HG03135 (cell line): ENCODE data around the gene FECH.
"Not testable (repeated sequence)": the region's sequence is repeated elsewhere in the genome, so short reads cannot be mapped to it uniquely, and the experiment has no call there.

Experiments
- ATAC-seq: cut with Tn5 transposase; IDR thresholded peaks from one replicate; pipeline ENCODE4 v1.9.1; 2021; ENCODE audit warnings: mild to moderate bottlenecking, moderate library complexity; ENCODE audit not compliant: unreplicated experiment

FECH gene

DNA sequence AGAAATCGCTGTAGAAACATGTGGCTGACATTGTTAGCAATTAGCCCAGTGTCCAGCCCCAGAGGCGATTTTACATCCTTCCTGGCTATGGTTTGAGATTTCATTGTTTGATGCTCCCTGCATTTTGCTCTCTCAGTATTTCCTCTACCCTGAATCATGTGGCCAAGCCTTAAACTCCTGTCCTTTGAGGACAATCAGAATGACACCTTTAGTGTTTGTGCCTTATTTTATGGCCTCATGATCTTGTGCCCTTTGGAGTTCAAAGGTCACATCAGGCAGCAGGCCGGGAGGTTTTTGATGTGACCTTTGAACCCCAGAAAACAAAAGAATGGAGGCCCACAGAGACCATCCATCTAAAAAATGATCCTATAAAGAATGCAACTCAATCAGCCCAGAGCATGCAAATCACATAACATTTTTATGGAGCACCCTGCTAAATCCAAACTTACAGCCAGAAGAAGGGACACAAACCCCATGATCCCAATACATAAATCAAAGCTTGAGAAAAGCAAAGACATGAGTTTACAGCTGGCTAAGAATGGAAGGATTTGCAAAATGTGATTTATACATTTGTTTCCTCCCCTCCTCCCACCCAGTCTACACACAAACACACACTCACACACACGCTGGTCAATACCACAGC, 52.5 kb downstream of the FECH start:
- ATAC-seq: no peak

DNA sequence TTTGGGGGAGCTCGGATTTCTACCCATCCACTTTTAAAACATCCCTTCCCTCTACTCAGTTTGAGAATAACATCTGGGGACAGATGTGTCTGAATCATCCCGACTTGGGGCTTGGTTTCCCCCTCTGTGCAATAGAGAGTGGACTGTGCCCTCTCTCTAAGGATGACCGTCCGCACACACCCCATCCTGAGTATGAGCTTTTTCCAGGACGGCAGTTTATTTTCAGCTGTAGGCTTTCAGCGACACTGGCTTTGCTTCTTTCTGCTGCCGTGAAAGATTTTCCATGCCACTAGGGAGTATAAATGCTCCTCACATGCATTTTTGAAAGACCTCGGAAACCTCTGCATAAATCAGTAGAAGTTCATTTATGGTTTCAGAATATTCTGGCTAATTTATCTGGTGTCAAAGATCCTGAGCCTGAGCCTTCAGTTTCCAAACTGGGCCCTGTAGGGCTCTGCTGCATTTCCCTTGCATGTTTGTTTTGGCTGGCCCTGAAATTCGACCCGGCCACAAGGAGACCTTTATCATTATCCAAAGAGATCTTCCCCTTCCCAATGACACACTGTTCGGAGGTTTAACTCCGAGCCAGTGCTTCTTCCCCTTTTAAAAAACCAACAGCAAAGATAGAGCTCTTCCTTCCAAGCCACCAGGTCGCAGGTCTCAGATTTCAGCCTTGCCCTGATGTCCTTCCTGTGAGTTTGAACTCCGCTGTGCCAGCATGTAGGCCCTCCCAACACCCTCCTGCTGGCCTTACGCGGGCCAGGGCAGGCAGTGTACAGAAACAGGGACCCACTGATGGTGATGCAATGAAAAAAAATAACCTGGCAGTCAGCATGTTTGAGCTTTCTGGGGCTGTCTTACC, 53.3 kb downstream of the FECH start:
- ATAC-seq: no peak

DNA sequence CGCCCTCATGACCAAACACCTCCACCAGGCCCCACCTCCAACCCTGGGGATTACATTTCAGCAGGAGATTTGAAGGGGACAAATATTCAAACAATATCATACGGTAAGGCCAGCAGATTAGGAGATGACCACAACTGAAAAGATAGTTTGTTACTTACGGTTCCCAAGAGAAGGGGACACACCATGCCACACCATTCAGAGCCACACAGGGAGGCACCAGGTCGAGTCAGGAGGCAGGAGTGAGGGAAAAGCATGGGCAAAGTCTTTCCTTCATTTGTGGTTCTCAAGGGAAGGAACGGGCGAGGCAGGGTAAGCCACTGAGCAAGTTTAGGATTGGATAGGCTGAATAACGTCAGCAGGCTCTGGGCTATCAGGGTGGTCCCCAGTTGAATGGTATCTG, 57.4 kb downstream of the FECH start:
- ATAC-seq: no peak

DNA sequence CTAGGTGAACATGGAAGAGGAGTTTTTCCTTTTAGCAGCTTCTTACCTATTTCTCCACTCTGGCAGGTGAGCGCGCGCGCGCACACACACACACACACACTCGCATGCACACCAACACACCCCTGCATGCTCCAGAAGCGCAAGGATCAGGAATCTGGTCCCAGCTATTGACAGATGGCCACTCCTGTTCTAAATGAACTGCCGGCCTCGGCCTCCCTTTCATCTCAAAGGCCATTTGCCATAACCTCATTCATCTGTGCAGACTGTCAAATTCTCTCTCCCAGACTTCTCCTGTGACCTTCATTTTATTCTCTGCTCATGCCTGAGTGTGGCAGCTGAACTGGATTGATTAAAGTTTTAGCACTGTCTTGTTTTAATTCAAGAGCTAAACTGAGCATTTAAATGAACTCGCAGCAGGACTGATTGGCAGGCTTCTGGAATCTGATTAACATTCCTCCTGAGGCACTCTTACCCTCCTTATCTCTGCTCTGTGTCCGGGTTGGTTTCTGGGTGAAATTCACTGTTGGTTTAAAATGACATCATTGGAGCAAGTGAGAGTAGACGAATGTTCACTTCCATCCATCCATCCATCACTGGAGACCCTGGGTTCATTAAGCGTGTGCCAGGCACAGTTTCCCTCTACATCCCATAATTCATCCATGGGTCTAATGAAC, 58.8 kb downstream of the FECH start:
- ATAC-seq: no peak

DNA sequence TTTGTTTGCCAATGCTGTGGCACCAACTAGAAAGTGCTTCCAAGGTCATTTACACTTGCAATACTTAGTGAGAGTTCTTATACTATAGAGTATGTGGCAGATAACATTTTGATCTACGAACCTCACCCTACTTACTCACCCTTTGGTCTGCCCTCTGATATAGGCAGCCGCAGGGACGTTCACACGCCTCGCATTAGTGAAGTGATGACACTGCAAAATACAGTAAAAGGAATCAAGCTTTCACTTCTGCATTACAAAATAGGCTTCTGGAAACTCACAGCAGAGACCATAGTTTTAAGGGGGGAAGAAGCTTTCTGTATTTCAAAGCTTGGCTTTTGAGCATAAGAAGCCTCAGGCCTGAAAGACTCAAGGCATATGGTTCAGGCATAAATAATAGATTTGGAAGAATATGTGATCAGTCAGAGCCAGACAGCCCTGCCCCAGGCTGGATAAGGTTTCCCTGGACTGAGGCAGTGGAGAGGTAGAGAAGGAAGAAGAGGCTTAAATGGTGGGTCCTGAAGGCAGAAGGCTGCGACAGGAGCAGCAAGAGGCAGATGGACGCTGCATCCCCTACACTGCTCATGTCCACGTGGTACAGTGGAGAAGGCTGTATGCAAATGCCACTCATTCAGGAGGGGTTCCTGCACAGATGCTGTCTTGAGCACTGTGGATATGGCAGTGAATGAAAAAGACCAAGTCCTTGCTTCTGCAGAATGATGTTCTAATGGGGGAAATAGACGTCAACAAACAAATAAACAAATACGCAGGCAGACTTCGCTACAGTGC, 63.1 kb downstream of the FECH start:
- ATAC-seq: no peak

DNA sequence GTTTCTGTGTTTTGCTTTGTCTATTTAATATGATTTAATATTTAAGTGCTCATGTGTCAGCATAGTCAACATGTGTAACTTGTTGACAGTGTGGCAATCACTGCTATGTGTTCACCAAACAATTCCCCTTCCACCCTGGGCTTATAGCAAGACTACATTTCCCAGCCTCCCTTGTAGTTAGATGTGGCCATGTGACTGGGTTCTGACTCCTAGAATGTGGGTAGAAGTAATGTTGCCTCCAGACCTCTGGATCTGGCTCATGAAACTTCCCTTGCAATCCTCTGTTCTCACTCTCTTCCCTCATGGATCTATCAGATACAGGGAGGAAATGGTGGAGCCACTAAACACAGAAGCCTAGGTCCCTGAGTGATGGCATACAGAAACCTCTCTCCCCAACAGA, 64.2 kb downstream of the FECH start:
- not testable (repeated sequence) for ATAC-seq

DNA sequence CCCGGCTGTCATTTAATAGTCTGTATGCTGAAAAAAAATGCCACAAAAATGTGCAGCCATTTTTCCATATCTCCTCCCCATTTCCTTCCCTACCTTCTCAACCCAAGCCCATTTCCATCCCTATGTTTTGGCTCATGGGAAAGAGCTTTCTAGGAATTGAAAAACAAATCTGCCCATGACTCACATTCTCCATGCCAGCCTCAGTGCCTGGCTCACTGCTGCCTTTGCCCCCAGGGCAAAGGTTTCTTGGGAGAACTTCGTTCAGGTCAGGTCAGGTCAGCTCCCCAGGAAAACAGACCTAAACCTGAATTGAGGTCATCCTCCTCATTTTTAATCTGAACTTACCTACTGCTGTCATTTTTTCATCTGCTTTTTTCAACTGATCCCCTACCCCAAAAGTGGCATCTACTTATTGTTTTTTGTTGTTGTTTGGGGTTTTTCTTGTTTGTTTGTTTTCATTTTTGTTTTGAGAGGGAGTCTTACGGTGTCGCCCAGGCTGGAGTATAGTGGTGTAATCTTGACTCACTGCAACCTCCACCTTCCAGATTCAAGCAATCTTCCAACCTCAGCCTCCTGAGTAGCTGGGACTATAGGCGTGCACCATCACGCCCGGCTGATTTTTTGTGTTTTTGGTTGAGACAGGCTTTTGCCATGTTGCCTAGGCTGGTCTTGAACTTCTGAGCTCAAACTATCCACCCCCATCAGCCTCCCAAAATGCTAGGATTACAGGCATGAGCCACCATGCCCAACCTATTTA, 66.7 kb downstream of the FECH start:
- ATAC-seq: no peak

DNA sequence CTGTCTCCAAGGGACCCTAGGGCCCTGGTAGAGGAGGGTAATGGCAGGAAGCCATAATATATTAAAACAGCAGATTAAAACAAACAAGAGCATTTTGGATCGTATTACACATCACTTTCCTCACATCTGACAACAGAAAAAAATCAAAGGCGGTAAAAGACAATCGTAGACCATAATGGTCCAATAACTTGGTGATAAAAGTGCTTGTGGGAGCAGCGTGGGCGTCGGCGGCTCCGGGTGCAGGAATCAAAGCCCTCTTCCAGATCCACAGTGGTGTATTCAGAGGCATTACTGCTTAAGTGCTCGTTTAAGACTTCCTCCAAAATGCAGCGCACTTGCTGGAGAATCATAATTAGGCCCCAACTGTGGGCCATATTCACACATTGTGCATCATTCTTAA, 68.0 kb downstream of the FECH start:
- no peak for ATAC-seq

DNA sequence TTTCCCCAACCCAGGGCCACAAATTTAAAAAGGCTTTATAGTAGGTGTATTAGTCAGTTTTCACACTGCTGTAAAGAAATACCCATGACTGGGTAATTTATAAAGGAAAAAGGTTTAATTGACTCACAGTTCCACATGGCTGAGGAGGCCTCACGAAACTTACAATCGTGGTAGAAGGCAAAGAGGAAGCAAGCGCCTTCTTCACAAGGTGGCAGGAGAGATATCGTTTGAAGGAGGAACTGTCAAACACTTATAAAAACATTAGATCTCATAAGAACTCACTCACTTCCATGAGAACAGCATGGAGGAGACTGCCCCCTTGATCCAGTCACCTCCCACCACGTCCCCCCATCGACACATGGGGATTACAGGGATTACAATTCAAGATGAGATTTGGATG, 70.4 kb downstream of the FECH start:
- ATAC-seq: no peak

DNA sequence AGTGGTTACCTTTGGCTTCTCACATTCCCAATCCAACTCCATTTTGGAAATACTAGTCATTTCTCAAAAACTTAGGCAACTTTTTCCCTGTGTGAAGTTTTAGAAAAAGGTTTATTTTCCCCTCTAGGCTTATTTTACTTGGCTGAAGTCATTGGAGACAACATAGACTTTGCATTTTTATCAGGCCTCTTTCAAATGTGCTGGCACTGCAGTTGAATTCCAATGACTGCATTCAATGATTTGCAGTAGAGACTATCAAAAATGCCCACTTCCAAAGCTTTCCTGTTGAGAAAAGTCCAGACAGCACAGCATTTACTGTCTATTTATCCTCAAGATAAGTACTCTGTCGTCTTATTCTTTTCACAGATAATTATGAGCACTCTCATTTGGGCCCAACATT, 81.3 kb downstream of the FECH start:
- ATAC-seq: no peak

DNA sequence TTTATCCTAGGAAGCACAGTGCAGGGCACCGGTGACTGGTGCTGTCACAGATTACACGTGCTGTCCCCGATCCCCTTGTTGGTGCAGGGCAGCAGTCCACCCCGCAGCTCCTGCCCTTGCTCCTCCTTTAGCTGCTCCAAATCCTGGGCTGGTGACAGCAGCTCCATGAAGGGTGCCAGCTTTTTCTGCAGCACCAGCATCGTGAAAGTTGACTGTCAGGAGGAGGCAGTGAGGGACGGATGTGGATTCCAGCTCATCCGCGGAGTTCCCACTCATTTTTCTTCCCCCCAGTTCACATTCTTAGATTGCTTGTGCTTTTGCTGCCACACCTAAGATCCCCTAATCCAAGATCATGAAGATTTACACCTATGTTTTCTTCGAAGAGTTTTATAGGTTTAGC, 83.9 kb downstream of the FECH start:
- no peak for ATAC-seq

DNA sequence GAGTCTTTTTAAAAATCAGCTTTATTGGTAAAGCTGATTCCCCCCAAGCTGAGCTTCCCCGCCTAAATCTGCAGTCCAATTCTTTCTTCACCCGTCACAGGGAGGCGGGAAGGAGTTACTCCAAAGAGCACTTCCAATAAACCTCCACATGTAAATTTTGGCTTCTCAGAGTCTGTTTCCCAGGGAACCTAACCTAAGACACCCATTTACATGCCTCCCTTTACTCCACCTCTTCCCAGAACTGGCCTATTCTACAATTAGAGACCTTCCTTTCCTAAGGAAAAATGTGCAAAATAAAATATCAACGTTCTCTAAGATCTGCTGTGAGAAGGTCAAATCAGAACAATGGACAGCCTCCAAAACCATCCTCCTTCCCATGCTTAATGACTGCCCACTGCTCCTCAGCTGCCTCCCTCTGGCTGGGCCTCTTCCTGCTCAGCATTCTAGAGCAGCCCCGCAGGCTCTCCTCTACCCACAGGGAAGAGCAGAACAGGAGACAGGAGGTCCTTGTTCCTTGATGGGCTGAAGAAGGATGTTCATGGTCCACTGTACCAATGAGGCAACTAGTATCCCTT, 87.7 kb downstream of the FECH start:
- ATAC-seq: no peak
